ENCODE data around the gene DCP1B.

The DCP1B gene

GRCh38 chr12:2017546-2018337 is 13.5 kb upstream of the DCP1B start:
- DNase-seq: peak in 1 of 2 experiments; percentile 37

DNA sequence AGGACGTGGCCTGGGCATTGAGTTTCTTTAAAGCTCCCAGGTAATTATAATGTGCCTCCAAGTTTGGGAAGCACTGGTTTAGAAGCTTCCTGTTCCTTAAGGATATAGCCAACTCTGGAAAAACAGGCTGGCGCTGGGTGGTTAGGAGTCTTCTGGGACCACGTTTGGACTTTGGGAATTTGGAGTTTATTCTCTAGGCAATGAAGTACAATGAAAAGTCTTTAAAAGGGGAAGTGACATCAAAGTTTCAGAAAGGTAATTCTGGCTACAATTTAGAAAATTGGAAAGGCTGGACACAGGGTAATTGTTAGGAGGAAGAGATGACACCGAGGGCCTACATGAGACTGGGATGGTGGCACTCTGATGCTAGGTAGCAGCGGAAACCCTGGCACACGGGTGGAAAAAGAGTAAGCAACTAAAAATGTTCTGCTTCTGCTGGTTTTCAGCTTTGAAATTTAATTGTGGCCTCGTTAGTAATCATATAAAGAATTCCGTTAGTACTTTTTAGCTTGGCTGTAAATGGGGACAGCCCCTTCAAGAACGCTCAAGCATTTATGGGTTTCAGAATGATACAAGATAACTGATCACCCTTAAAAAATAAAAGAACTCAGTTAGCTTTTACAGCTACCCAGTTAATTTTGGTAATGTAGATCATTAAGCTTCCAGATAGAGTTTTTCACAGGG is 12.7 kb upstream of the DCP1B start:
- DNase-seq: no peak

- DNase-seq: no peak
These were observed 10.0 kb upstream of the DCP1B start for GRCh38 chr12:2014231-2014630.

DNA sequence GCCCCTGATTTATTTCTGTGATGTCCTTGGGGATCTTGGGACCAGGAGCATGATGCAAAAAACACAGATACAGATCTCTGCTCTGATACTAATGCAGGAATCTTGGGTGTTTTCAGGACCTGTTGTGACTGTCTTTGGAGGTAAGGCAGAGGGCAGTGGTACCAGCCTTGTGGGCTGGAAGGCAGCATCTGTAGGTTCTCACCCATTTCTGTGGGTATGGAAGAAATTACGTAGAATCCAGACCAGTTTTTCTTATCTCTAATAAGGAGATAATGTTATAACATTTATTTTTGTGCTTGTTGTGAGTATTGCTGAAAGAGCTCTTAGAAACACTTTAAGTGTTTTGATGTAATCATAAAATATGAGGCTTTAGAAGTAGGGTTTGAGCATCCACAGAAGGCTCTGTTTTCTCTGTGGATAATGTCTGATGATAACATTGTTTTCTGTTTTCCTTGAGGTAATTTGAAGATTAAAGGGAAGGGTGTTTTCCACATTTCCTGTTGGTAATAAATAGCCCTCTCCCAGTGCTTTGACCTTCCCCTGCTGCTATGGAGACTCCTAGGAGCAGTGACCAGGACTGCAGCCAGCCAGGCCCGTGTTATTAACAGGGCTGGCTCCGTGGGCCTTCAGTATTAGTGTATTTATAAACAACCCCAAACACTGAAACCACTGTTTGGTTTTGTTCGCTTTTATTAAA is 9.4 kb upstream of the DCP1B start:
- DNase-seq: no peak

GRCh38 chr12:2013086-2013485 is 8.8 kb upstream of the DCP1B start:
- no peak for DNase-seq

- DNase-seq: peak in 1 of 2 experiments; percentile 57
These were observed 7.7 kb upstream of the DCP1B start for GRCh38 chr12:2011643-2012607.

DNA sequence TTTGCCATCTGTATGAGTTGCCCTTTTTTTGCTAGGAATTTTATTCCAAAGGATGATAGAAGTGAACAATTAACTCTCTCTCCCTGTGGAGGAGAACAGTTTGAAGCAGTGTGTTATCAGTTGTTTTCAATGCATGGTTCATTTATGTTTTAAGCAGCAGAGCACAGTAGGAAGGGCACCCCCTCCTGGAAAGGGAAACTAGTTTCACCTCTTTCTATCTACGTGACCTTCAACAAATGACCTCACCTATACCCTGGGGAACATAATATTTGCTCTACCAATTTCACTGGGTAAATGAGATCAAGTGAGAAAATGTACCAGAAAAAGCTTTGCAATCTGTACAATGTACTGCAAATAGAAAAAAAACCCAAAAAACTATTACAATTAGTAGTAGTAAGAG is 5.4 kb upstream of the DCP1B start:
- DNase-seq: no peak

- peak in 1 of 2 experiments; percentile 58 for DNase-seq
These were observed 4.4 kb upstream of the DCP1B start for GRCh38 chr12:2008677-2009076.

- peak in 1 of 2 experiments; percentile 54 for DNase-seq
These were observed 563 bp downstream of the DCP1B start for GRCh38 chr12:2003676-2004112.

DNA sequence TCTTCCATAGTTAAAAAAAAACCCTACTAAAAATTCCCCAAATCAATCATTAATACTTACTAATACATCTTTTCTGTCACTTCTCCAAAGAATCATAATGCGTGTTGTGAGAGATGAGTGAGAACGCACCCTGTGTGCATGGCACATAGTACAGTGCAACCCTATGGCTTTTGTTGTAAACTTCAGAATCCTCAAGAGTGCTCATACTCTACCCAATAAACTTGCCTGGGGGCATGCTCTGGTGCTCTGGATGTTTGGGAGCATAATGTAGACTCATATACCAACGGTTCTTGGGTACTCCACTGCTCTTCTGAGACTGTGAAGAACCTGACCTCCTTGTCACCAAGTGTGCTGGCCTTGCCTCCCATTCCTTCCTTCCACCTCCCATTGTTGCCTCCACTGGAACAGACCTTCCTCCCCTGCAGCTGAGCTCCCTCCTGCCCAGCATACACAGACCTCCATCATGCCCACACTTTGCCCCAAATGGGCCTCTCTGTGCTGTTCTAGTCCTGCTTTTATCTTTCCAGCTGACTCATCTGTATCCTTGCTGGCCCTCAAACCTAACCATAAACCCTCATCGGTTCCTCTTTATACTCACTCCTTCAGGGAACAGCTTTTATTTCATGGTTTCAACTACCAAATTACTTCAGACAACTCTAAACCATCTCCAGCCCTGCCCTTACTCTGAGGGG is 8.9 kb downstream of the DCP1B start:
- no peak for DNase-seq

DNA sequence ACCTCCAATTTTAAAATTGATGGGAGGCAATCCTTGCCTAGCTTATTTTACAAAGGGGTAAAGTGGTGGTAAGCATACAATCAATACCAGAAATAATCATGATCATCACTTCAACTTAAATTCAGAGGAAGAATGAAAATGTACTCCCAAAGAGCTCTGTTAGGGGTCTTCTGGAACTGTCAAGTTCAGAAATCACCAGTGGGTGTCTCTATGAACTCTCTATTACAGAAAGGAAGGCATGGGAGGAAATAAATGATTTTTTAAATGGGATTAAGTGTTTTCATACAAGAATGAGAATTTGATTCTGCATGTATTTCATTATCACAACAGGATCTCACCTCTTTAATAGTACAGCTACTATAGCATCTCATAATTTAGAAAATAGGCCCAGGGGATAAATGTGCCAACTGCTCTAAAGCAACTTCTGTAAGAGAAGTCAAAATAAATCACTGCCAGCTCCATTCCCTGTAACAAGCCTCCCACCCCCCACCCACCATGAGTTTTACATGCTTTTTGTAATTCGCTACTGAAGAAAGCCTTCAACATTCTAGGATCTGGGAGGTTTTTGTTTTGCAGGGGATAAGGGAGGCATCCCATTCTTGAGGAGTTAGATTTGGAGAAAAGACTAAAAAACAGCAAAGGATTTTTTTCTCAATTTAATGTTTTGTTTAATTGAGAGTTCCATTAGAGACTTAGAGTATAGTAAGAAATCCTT is 9.7 kb downstream of the DCP1B start:
- DNase-seq: no peak

DNA sequence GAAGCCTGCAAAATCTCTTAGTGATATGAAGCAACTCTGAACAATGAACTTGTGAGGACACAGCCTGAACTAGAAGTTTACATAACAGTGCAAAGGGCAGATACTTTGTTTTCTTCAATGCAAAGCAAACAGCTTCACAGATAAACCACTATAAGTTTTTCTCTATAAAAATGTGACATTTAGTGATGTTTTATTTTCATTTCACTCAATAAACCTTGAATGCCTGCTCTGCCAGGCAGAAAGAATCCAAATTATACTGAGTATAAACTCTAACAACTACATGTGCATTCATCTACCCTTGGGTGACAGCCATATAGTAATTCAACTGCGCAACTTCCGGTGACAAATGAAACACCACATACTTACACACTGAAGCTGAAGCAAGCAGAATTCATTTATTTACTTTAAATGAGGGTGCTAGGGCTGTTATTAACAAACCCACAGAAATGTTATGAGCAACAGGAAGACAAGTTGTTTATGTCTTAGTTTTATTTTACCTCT is 10.3 kb downstream of the DCP1B start:
- no peak for DNase-seq

- no peak for DNase-seq
These were observed 10.9 kb downstream of the DCP1B start for GRCh38 chr12:1993341-1993740.

- DNase-seq: no peak
These were observed 11.5 kb downstream of the DCP1B start for GRCh38 chr12:1992732-1993131.

GRCh38 chr12:1989111-1989510 is 15.1 kb downstream of the DCP1B start:
- no peak for DNase-seq

DNA sequence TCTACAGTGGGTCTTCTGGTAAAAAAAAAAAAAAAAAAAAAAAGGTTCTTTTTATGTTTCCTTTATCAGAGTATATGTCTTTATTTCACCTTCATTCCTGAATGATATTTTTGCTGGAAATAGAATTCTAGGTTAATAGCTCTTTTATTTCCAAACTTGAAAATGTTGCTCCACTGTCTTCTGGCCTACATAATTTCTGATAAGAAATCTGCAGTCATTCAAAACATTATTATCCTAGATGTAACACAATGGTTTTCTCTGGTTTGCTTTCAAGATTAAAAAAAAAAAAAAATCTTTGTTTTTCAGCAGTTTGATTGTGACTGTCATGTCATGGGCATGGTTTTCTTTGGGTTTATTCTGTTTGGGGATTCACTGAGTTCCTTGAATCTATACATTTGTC is 19.5 kb downstream of the DCP1B start:
- no peak for DNase-seq

GRCh38 chr12:1980282-1980681 is 24.0 kb downstream of the DCP1B start:
- DNase-seq: no peak

DNA sequence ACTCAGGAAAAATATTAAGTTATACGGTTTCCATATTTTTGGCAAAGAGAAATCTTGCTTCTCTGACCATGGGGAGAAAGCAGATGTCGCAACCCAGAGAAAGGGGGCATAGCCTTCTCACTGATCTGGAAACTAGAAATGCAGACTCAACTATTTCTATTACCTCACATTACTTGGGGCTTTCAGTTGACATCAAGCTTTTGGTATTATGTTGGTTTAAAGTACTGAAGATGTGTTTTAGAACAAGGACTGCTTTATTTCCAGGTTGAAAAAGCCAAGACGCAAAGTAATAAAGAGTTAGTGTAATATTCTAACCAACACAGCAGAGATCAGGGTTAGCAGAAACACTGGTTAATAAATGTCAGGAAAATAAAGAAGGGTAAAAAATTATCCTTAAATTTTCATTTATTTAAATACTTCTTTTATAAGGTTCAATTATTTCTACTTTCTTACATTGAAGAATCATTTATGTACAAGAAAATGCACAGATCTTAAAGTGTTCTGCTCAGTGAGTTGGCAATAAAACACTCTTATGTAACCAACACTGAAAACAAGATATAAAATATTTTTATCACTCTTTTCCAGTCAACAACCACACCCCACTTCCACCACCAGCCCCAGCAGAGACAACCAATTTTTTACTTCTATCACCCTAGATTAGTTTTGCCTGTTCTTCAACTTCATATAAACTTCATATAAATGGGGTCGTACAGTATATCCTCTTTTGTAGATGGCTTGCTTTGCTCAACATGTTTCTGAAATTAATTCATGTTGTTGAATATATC is 26.0 kb downstream of the DCP1B start:
- DNase-seq: no peak

- no peak for DNase-seq
These were observed 26.7 kb downstream of the DCP1B start for GRCh38 chr12:1977588-1977987.

GRCh38 chr12:1977109-1977508 is 27.1 kb downstream of the DCP1B start:
- DNase-seq: no peak
